Tibial nerve (tissue), 4 donors: ENCODE measurements around the gene CGGBP1. TPM values are rescaled to one million over a fixed set of nuclear protein-coding genes. Genes with fewer than 3 reads are reported as not detected.

ENCODE experiments used
- DNase-seq, 2 donors: peaks; one replicate each; pipeline ENCODE4 v3.0.0-alpha.2; 2019; ENCODE audit warnings: low spot score in 2 of 2
- H3K27ac ChIP-seq, 4 donors: fragments of 200-600 bp; sonication (generic) in 3 of 4; one replicate each; pipeline ENCODE4 v1.5.1; 2017 to 2019; ENCODE audit warnings: mild to moderate bottlenecking in 1 of 4
- H3K27me3 ChIP-seq, 2 donors: fragments of 200-600 bp; sonication (generic) in 1 of 2; one replicate each; pipeline versions ENCODE4 v1.5.1 to v1.6.0; 2017 to 2019
- H3K36me3 ChIP-seq, 3 donors: fragments of 200-600 bp; sonication (generic); one replicate each; pipeline ENCODE4 v1.5.1; 2018 to 2019
- H3K4me1 ChIP-seq, 4 donors: fragments of 200-600 bp; sonication (generic) in 3 of 4; one replicate each; pipeline ENCODE4 v1.5.1; 2017 to 2019
- H3K4me3 ChIP-seq, 4 donors: fragments of 200-600 bp; sonication (generic) in 3 of 4; one replicate each; pipeline ENCODE4 v1.5.1; 2017 to 2019; ENCODE audit warnings: mild to moderate bottlenecking in 1 of 4, moderate library complexity in 1 of 4
- H3K9me3 ChIP-seq, 4 donors: fragments of 200-600 bp; sonication (generic) in 3 of 4; one replicate each; pipeline ENCODE4 v1.5.1; 2017 to 2019
- EP300 ChIP-seq, 2 donors: sonication (generic); formaldehyde crosslinking; IDR thresholded peaks; one replicate each; pipeline ENCODE4 v1.6.1; 2017; ENCODE audit warnings: antibody characterized with exemption in 2 of 2, mild to moderate bottlenecking in 1 of 2
- POLR2A ChIP-seq, 2 donors: fragments of 450-650 bp; IDR thresholded peaks; one replicate each; pipeline ENCODE4 v1.6.1; 2017; ENCODE audit warnings: antibody characterized with exemption in 2 of 2, mild to moderate bottlenecking in 2 of 2, moderate library complexity in 2 of 2
- WGBS, 2 donors: methylation state at CpG; one replicate each; pipeline ENCODE4 v1.1.5; 2018; 5-methylcytosine and 5-hydroxymethylcytosine counted together
- total RNA-seq, 4 donors: library from RNA; depleted of rRNA; stranded (reverse); fragments of >200 nt; gene quantifications; one replicate each; pipeline ENCODE4 v1.1.0, GENCODE V29; 2016
- TF ChIP-seq, protein P1 (sequence below), 5 experiments: fragments of 200-600 bp in 3 of 5; fragments of 450-650 bp in 2 of 5; sonication (generic) in 3 of 5; IDR thresholded peaks; one replicate each; pipeline ENCODE4 v1.5.1; 2016 to 2019; ENCODE audit warnings: antibody characterized with exemption in 5 of 5, mild to moderate bottlenecking in 3 of 5, moderate library complexity in 2 of 5

The CGGBP1 gene
- total RNA-seq, 4 donors from 2014 or later, result 57.3 to 70.6 (median 65.0) TPM

GRCh38 chr3:88038566-88038965, 20.2 kb downstream of the CGGBP1 start:
- WGBS, 2 donors, result 16 to 28% methylated on average over 2 of the region's 2 CpGs
- no peak for DNase-seq
- Histone ChIP-seq H3K4me3 (no peak overlapping the region), H3K4me1 (peaks cover 0 to 8% (median 0%) of the 10 kb centered on the region in 4 donors), H3K9me3 (no peaks in the 10 kb centered on the region), H3K27me3 (no peaks in the 10 kb centered on the region), H3K27ac (no peak overlapping the region), H3K36me3 (no peaks in the 10 kb centered on the region)
- TF ChIP-seq EP300 (IDR thresholded peaks at IDR 0.05) (no peak), POLR2A (IDR thresholded peaks at IDR 0.05) (no peak)
- TF ChIP-seq, protein P1, sequence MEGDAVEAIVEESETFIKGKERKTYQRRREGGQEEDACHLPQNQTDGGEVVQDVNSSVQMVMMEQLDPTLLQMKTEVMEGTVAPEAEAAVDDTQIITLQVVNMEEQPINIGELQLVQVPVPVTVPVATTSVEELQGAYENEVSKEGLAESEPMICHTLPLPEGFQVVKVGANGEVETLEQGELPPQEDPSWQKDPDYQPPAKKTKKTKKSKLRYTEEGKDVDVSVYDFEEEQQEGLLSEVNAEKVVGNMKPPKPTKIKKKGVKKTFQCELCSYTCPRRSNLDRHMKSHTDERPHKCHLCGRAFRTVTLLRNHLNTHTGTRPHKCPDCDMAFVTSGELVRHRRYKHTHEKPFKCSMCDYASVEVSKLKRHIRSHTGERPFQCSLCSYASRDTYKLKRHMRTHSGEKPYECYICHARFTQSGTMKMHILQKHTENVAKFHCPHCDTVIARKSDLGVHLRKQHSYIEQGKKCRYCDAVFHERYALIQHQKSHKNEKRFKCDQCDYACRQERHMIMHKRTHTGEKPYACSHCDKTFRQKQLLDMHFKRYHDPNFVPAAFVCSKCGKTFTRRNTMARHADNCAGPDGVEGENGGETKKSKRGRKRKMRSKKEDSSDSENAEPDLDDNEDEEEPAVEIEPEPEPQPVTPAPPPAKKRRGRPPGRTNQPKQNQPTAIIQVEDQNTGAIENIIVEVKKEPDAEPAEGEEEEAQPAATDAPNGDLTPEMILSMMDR (IDR thresholded peaks at IDR 0.05), result no peak

- TF ChIP-seq, protein P1 (IDR thresholded peaks at IDR 0.05), result no peak
- no peak for TF ChIP-seq EP300 (IDR thresholded peaks at IDR 0.05)
- TF ChIP-seq POLR2A (IDR thresholded peaks at IDR 0.05), result no peak
- H3K27ac ChIP-seq, result no peak overlapping the region
- H3K9me3 ChIP-seq, result no peaks in the 10 kb centered on the region
- H3K4me1 ChIP-seq, result peaks cover 0 to 16% (median 0%) of the 10 kb centered on the region in 4 donors
- no peaks in the 10 kb centered on the region for H3K27me3 ChIP-seq
- 75 to 81% methylated on average over 5 of the region's 5 CpGs for WGBS, 2 donors
- H3K4me3 ChIP-seq, result no peak overlapping the region
- no peaks in the 10 kb centered on the region for H3K36me3 ChIP-seq
- no peak for DNase-seq
These were observed 22.6 kb downstream of the CGGBP1 start for GRCh38 chr3:88036221-88036620.

DNA sequence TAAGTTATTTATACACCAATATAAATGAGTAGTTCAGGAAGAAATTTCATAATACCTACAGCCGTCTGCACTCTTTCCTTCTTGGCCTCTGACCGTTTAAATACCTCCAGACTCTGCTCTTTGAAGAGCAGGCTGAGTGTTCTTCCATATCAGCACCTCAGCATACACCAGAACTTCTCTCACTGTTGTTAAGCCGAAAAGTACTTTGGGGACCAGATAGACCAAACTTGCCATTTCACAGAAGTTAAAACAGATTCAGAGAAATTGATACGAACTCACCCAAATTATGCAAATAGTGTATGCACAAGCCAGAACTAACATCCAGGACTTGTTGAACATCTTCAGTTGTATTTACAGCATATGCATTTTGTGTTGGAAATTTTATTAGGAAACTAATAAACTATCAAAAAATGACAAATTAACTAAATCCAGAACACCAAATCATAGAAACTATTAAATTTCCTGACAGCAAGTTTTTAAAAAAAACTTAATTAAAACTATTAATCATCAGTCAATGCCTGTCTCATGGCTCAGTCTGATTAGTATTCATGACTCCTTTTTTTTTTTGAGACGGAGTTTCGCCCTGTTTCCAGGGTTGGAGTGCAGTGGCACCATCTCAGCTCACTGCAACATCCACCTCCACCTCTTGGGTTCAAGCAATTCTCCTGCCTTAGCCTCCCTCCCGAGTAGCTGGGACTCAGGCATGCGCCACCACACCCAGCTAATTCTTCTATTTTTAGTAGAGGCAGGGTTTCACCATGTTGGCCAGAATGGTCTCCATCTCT, 24.1 kb downstream of the CGGBP1 start:
- H3K9me3 ChIP-seq, result no peaks in the 10 kb centered on the region
- TF ChIP-seq EP300 (IDR thresholded peaks at IDR 0.05) (no peak), POLR2A (IDR thresholded peaks at IDR 0.05) (no peak)
- TF ChIP-seq, protein P1 (IDR thresholded peaks at IDR 0.05), result no peak
- no peaks in the 10 kb centered on the region for H3K27me3 ChIP-seq
- peaks cover 0 to 23% (median 0%) of the 10 kb centered on the region in 4 donors for H3K4me1 ChIP-seq
- DNase-seq, result no peak
- no peak overlapping the region for H3K27ac ChIP-seq
- no peak overlapping the region for H3K4me3 ChIP-seq
- 82 to 86% methylated on average over 8 of the region's 8 CpGs for WGBS, 2 donors
- H3K36me3 ChIP-seq, result no peaks in the 10 kb centered on the region

DNA sequence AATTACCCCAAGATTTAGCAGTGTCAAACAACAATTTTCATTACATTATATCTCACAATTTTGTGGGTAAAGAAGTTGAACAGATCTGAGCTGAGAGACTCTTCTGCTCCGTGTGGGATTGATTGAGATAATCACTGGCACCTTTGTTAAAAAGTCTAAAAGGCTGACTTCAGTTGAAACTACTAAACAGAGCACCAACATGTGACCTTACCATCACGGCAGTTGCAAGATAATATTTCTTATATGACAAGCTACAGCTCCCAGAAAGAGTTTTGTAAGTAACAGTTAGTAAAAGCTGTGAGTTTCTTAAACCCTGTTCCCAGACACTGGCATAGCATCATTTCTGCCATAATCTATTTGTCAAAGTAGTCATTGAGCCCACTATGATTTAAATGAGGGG, 25.0 kb downstream of the CGGBP1 start:
- Histone ChIP-seq H3K27ac (peak overlapping the region in 1 of 4 donors; percentile 18), H3K4me3 (no peak overlapping the region), H3K27me3 (no peaks in the 10 kb centered on the region), H3K4me1 (peaks cover 0 to 23% (median 0%) of the 10 kb centered on the region in 4 donors), H3K9me3 (no peaks in the 10 kb centered on the region), H3K36me3 (no peaks in the 10 kb centered on the region)
- WGBS, 2 donors, result 21 to 22% methylated on average over 2 of the region's 2 CpGs
- TF ChIP-seq EP300 (IDR thresholded peaks at IDR 0.05) (no peak), POLR2A (IDR thresholded peaks at IDR 0.05) (no peak)
- TF ChIP-seq, protein P1 (IDR thresholded peaks at IDR 0.05), result no peak
- DNase-seq, result no peak

- WGBS, 2 donors, result 79 to 84% methylated on average over 2 of the region's 2 CpGs
- Histone ChIP-seq H3K36me3 (no peaks in the 10 kb centered on the region), H3K4me1 (peaks cover 0 to 23% (median 0%) of the 10 kb centered on the region in 4 donors), H3K27ac (peak overlapping the region in 1 of 4 donors; percentile 70), H3K4me3 (no peak overlapping the region), H3K27me3 (no peaks in the 10 kb centered on the region), H3K9me3 (peaks cover 0 to 6% (median 0%) of the 10 kb centered on the region in 4 donors)
- TF ChIP-seq, protein P1 (IDR thresholded peaks at IDR 0.05), result no peak
- TF ChIP-seq POLR2A (IDR thresholded peaks at IDR 0.05), result no peak
- no peak for TF ChIP-seq EP300 (IDR thresholded peaks at IDR 0.05)
- DNase-seq, result no peak
These were observed 25.7 kb downstream of the CGGBP1 start for GRCh38 chr3:88033079-88033478.
